Ectodermal cell (in vitro differentiated cells): ENCODE data around the gene UBE2K.
A peak's percentile ranks its signal among the peaks of the same experiment; 100 is the strongest.
"Not testable (repeated sequence)": the region's sequence is repeated elsewhere in the genome, so short reads cannot be mapped to it uniquely, and the experiment has no call there.

Source experiments
- H3K27ac ChIP-seq: 2 replicates; pipeline ENCODE4 v1.7.0; 2013; ENCODE audit warnings: mild to moderate bottlenecking, low read depth, low read length; ENCODE audit not compliant: insufficient read depth, poor library complexity, severe bottlenecking
- H3K27me3 ChIP-seq: 2 replicates; pipeline ENCODE4 v1.7.0; 2013; ENCODE audit warnings: mild to moderate bottlenecking, low read length; ENCODE audit not compliant: insufficient read depth, control insufficient read depth, poor library complexity, severe bottlenecking
- H3K36me3 ChIP-seq: one replicate; pipeline ENCODE4 v1.7.0; 2013; ENCODE audit warnings: low read length; ENCODE audit not compliant: control insufficient read depth, insufficient read depth
- H3K4me1 ChIP-seq: one replicate; pipeline ENCODE4 v1.7.0; 2013; ENCODE audit warnings: low read length; ENCODE audit not compliant: control insufficient read depth, insufficient read depth
- H3K4me3 ChIP-seq: 2 replicates; pipeline ENCODE4 v1.7.0; 2013; ENCODE audit warnings: low read depth, low read length, control low read depth; ENCODE audit not compliant: insufficient read depth
- H3K9me3 ChIP-seq: 2 replicates; pipeline ENCODE4 v1.7.0; 2013; ENCODE audit warnings: mild to moderate bottlenecking, low read length, moderate library complexity; ENCODE audit not compliant: control insufficient read depth
- WGBS, 2 experiments: methylation state at CpG; one replicate each; pipeline ENCODE4 v1.1.7; 2013; ENCODE audit warnings: missing lambda C conversion rate in 2 of 2; 5-methylcytosine and 5-hydroxymethylcytosine counted together

The UBE2K gene

GRCh38 chr4:39685990-39686389 is 11.9 kb upstream of the UBE2K start:
- H3K4me3 ChIP-seq = no peak overlapping the region
- no CpG with 5 or more reads among the region's 1 CpG for WGBS, 2 experiments
- H3K27me3 ChIP-seq = no peaks in the 10 kb centered on the region
- no peaks in the 10 kb centered on the region for H3K4me1 ChIP-seq
- H3K36me3 ChIP-seq = no peaks in the 10 kb centered on the region
- H3K9me3 ChIP-seq = no peaks in the 10 kb centered on the region
- H3K27ac ChIP-seq = no peak overlapping the region

GRCh38 chr4:39687014-39687413 is 10.9 kb upstream of the UBE2K start:
- Histone ChIP-seq H3K27me3 (no peaks in the 10 kb centered on the region), H3K9me3 (no peaks in the 10 kb centered on the region), H3K4me1 (no peaks in the 10 kb centered on the region), H3K36me3 (no peaks in the 10 kb centered on the region), H3K4me3 (no peak overlapping the region), H3K27ac (no peak overlapping the region)

GRCh38 chr4:39689970-39690369 is 8.0 kb upstream of the UBE2K start:
- Histone ChIP-seq H3K27ac (no peak overlapping the region), H3K4me3 (no peak overlapping the region), H3K36me3 (no peaks in the 10 kb centered on the region), H3K4me1 (no peaks in the 10 kb centered on the region), H3K9me3 (no peaks in the 10 kb centered on the region), H3K27me3 (no peaks in the 10 kb centered on the region)
- WGBS, 2 experiments = 80% methylated on average over 1 of the region's 7 CpGs; no CpG with 5 or more reads in 1 of the 2 experiments

GRCh38 chr4:39698424-39699009 is 581 bp downstream of the UBE2K start:
- peak overlapping the region; percentile 90 for H3K27ac ChIP-seq
- no peaks in the 10 kb centered on the region for H3K27me3 ChIP-seq
- H3K4me1 ChIP-seq = no peaks in the 10 kb centered on the region
- no peaks in the 10 kb centered on the region for H3K9me3 ChIP-seq
- no peaks in the 10 kb centered on the region for H3K36me3 ChIP-seq
- 0 to 1% methylated on average over 17 to 20 of the region's 21 CpGs for WGBS, 2 experiments
- peak overlapping the region; percentile 77 for H3K4me3 ChIP-seq

- no peaks in the 10 kb centered on the region for H3K27me3 ChIP-seq
- H3K27ac ChIP-seq = no peak overlapping the region
- H3K4me3 ChIP-seq = peak overlapping the region; percentile 77
- H3K4me1 ChIP-seq = no peaks in the 10 kb centered on the region
- H3K36me3 ChIP-seq = no peaks in the 10 kb centered on the region
- H3K9me3 ChIP-seq = no peaks in the 10 kb centered on the region
- 35 to 53% methylated on average over 2 to 3 of the region's 4 CpGs for WGBS, 2 experiments
Observed at GRCh38 chr4:39699687-39700409, 1.9 kb downstream of the UBE2K start.

GRCh38 chr4:39700554-39700953 is 2.6 kb downstream of the UBE2K start:
- Histone ChIP-seq H3K4me1 (no peaks in the 10 kb centered on the region), H3K4me3 (peak overlapping the region; percentile 77), H3K9me3 (no peaks in the 10 kb centered on the region), H3K36me3 (no peaks in the 10 kb centered on the region), H3K27ac (no peak overlapping the region), H3K27me3 (no peaks in the 10 kb centered on the region)
- WGBS, 2 experiments = 85 to 88% methylated on average over 3 of the region's 3 CpGs

- no peaks in the 10 kb centered on the region for H3K4me1 ChIP-seq
- H3K27ac ChIP-seq = no peak overlapping the region
- H3K9me3 ChIP-seq = no peaks in the 10 kb centered on the region
- H3K27me3 ChIP-seq = no peaks in the 10 kb centered on the region
- no peaks in the 10 kb centered on the region for H3K36me3 ChIP-seq
- 94 to 98% methylated on average over 2 of the region's 2 CpGs for WGBS, 2 experiments
- no peak overlapping the region for H3K4me3 ChIP-seq
Observed at GRCh38 chr4:39702716-39703115, 4.8 kb downstream of the UBE2K start.

- 92 to 93% methylated on average over 13 of the region's 13 CpGs for WGBS, 2 experiments
- H3K27ac ChIP-seq, H3K27me3 ChIP-seq, H3K9me3 ChIP-seq, H3K4me3 ChIP-seq, H3K4me1 ChIP-seq, H3K36me3 ChIP-seq: not testable (repeated sequence)
Observed at GRCh38 chr4:39704789-39705188, 6.9 kb downstream of the UBE2K start.

GRCh38 chr4:39706334-39706733 is 8.4 kb downstream of the UBE2K start:
- Histone ChIP-seq H3K27ac (no peak overlapping the region), H3K4me1 (no peaks in the 10 kb centered on the region), H3K27me3 (no peaks in the 10 kb centered on the region), H3K36me3 (no peaks in the 10 kb centered on the region), H3K4me3 (no peak overlapping the region), H3K9me3 (no peaks in the 10 kb centered on the region)
- WGBS, 2 experiments = 94 to 95% methylated on average over 6 of the region's 6 CpGs

GRCh38 chr4:39706741-39707511 is 9.0 kb downstream of the UBE2K start:
- H3K9me3 ChIP-seq = no peaks in the 10 kb centered on the region
- no peaks in the 10 kb centered on the region for H3K4me1 ChIP-seq
- no peaks in the 10 kb centered on the region for H3K27me3 ChIP-seq
- no peaks in the 10 kb centered on the region for H3K36me3 ChIP-seq
- no peak overlapping the region for H3K4me3 ChIP-seq
- 88% methylated on average over 11 of the region's 11 CpGs for WGBS, 2 experiments
- no peak overlapping the region for H3K27ac ChIP-seq
